Activated naive CD8-positive, alpha-beta T cell treated with anti-CD3 and anti-CD28 coated beads, Interleukin-2, amount 50 U/mL, for 24 hours (primary cell): Measurements from ENCODE around the gene SLC12A3.
"Not testable (repeated sequence)": the region's sequence is repeated elsewhere in the genome, so short reads cannot be mapped to it uniquely, and the experiment has no call there.

Experiments used
- ATAC-seq: fragments of 150-1000 bp; cut with Tn5 transposase; one replicate; pipeline ENCODE4 v1.10.0; 2021
- DNase-seq: peaks from one replicate; pipeline ENCODE4 v3.0.0; 2021
- H3K27ac Mint-ChIP-seq: one replicate; pipeline ENCODE4 v1.8.0; 2021; ENCODE audit warnings: mild to moderate bottlenecking, mixed read lengths
- H3K27me3 Mint-ChIP-seq: one replicate; pipeline ENCODE4 v1.8.0; 2021; ENCODE audit warnings: mixed read lengths
- H3K36me3 Mint-ChIP-seq: one replicate; pipeline ENCODE4 v1.8.0; 2021; ENCODE audit warnings: low read depth, mixed read lengths
- H3K4me1 Mint-ChIP-seq: one replicate; pipeline ENCODE4 v1.8.0; 2021; ENCODE audit warnings: mixed read lengths
- H3K4me3 Mint-ChIP-seq: one replicate; pipeline ENCODE4 v1.8.0; 2021; ENCODE audit warnings: mild to moderate bottlenecking, moderate library complexity, mixed read lengths
- H3K9me3 Mint-ChIP-seq: one replicate; pipeline ENCODE4 v1.8.0; 2021; ENCODE audit warnings: mixed read lengths

SLC12A3 gene

DNA sequence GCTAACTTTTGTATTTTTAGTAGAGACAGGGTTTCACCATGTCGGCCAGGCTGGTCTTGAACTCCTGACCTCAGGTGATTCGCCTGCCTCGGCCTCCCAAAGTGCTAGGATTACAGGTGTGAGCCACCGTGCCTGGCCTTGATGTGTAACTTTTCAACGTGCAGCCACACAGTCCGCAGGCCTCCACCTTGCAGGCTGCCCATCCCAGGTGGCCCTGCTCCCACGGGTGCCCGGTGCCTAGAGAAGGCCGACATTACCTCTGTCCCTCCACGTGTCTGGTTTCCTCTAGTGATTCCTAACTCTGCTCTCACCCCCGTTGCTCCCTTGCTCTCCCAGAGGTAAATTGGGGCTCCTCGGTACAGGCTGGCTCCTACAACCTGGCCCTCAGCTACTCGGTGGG is 19.9 kb downstream of the SLC12A3 start:
- not testable (repeated sequence) for ATAC-seq, H3K36me3 Mint-ChIP-seq, H3K27me3 Mint-ChIP-seq, H3K9me3 Mint-ChIP-seq, H3K4me3 Mint-ChIP-seq, DNase-seq, H3K27ac Mint-ChIP-seq, H3K4me1 Mint-ChIP-seq

DNA sequence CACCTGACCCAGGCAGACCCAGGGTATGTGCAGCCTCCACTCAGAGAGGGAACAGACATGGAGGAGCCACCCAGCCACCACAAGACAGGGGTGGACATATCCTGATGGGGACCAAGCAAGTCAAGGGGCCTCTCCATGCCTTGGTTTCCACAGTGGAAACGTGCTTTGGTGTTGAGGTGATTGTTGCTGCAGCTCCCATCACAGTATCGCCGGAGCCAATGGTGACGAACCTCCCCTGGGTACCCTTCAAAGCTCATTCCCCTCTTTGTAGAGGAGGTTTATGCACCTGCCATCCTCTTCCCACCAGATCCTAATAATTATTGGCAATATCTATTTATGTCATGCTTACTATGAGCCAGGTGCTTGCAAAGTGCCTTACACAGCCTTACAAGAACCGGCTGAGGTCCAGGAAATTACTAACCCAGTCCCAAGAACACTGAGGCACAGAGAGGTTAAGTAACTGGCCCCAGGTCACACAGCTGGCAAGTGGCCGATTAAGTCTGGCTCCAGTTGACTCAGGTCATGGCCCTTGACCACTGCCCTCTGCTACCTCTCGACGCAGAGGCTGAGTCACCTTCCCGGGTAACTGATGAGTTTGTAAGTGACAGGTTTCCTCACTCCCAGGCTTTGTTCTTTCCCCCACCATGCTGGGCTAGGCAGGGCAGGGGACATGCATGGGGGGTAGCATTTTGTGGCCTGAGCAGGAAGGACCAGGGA is 20.6 kb downstream of the SLC12A3 start:
- Mint-ChIP-seq H3K9me3 (no peaks in the 10 kb centered on the region), H3K4me3 (no peak overlapping the region), H3K27me3 (no peaks in the 10 kb centered on the region), H3K27ac (no peak overlapping the region), H3K36me3 (no peaks in the 10 kb centered on the region), H3K4me1 (peaks cover 1% of the 10 kb centered on the region)
- no peak for DNase-seq
- ATAC-seq: no peak

- H3K4me1 Mint-ChIP-seq: peaks cover 1% of the 10 kb centered on the region
- ATAC-seq (no peak), DNase-seq (no peak)
- no peaks in the 10 kb centered on the region for H3K27me3 Mint-ChIP-seq
- no peaks in the 10 kb centered on the region for H3K9me3 Mint-ChIP-seq
- H3K27ac Mint-ChIP-seq: no peak overlapping the region
- no peaks in the 10 kb centered on the region for H3K36me3 Mint-ChIP-seq
- H3K4me3 Mint-ChIP-seq: no peak overlapping the region
These were observed 21.3 kb downstream of the SLC12A3 start for GRCh38 chr16:56886296-56886695.

GRCh38 chr16:56886826-56887225 is 21.8 kb downstream of the SLC12A3 start:
- Mint-ChIP-seq H3K9me3 (no peaks in the 10 kb centered on the region), H3K27ac (no peak overlapping the region), H3K36me3 (no peaks in the 10 kb centered on the region), H3K27me3 (no peaks in the 10 kb centered on the region), H3K4me1 (peaks cover 1% of the 10 kb centered on the region), H3K4me3 (no peak overlapping the region)
- no peak for DNase-seq
- ATAC-seq: no peak

DNA sequence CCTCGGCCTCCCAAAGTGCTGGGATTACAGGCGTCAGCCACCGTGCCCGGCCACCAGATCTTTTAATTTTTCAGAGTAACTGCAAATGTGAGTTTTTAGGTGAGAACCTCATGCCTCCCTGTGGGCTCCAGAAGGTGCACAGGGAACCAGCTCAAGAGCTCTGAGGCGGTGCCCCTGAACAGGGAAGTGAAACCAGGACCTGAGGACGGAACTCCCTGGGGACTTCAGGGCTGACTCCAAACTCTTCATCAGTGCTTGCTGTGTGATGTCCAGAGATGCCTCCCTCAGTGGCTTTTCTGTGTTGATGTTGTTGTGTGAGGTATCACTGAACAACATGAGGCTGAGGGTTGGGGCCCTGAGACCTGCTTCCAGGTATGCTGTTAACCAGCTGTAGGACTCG is 23.8 kb downstream of the SLC12A3 start:
- Mint-ChIP-seq H3K27ac (no peak overlapping the region), H3K9me3 (no peaks in the 10 kb centered on the region), H3K36me3 (no peaks in the 10 kb centered on the region), H3K4me3 (no peak overlapping the region), H3K4me1 (peaks cover 1% of the 10 kb centered on the region), H3K27me3 (no peaks in the 10 kb centered on the region)
- ATAC-seq (no peak), DNase-seq (no peak)

DNA sequence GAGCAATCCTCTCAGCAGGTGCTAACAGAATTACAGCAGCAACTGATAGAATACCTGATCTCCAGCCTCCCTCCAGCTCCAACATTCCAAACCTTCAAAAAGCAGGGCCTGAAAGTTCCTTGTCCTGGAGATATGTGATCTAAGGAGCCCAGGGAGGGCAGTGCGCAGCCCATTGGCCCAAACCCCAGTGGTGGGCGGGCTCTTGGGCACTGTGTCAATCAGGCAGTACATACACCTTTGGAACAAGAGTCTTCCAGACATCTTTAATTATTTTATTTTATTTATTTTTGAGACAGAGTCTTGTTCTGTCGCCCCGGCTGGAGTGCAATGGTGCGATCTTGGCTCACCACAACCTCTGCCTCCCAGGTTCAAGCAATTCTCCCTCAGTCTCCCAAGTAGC is 24.2 kb downstream of the SLC12A3 start:
- Mint-ChIP-seq H3K27me3 (no peaks in the 10 kb centered on the region), H3K4me3 (no peak overlapping the region), H3K27ac (no peak overlapping the region), H3K9me3 (no peaks in the 10 kb centered on the region), H3K4me1 (peaks cover 1% of the 10 kb centered on the region), H3K36me3 (no peaks in the 10 kb centered on the region)
- no peak for DNase-seq
- no peak for ATAC-seq

DNA sequence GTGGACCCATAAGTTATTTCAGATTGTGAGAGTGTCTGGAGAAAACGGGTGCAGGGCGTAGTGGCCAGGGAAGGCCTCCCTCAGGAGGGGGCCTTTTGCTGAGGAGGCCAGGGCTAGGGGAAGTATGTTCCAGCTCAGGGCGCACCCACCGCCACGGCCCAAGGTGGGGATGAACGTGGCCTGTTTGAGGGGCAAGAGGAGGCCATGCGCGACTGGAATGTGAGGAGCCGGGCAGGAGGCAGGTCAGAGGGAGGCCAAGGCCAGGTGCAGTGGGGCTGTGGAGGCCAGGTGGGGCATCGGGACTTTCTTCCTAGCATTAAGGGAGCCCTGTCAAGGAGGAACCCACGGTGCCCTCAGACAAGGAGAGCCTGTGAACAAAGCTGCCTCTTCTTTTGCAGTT is 26.7 kb downstream of the SLC12A3 start:
- no peak overlapping the region for H3K4me3 Mint-ChIP-seq
- no peak overlapping the region for H3K27ac Mint-ChIP-seq
- ATAC-seq (no peak), DNase-seq (no peak)
- H3K4me1 Mint-ChIP-seq: peaks cover 1% of the 10 kb centered on the region
- no peaks in the 10 kb centered on the region for H3K36me3 Mint-ChIP-seq
- no peaks in the 10 kb centered on the region for H3K27me3 Mint-ChIP-seq
- no peaks in the 10 kb centered on the region for H3K9me3 Mint-ChIP-seq

DNA sequence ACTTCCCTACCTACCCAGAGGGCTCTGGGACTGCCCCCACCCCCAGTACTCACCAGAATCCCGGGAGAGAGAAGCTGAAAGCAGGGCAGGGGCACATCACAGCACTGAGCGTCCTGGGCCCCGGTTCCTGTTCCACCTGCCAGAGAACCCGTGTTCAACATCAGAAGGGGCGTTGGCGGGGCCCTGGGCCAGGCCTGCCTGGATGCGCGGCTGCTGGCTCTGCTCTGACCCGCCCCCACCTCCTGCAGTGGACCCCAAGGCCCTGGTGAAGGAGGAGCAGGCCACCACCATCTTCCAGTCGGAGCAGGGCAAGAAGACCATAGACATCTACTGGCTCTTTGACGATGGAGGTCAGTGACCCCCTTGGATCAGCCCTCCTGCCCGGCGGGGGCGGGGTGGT is 27.7 kb downstream of the SLC12A3 start:
- no peaks in the 10 kb centered on the region for H3K9me3 Mint-ChIP-seq
- DNase-seq (no peak), ATAC-seq (no peak)
- no peak overlapping the region for H3K27ac Mint-ChIP-seq
- no peaks in the 10 kb centered on the region for H3K36me3 Mint-ChIP-seq
- H3K4me3 Mint-ChIP-seq: no peak overlapping the region
- no peaks in the 10 kb centered on the region for H3K27me3 Mint-ChIP-seq
- peaks cover 3% of the 10 kb centered on the region for H3K4me1 Mint-ChIP-seq

DNA sequence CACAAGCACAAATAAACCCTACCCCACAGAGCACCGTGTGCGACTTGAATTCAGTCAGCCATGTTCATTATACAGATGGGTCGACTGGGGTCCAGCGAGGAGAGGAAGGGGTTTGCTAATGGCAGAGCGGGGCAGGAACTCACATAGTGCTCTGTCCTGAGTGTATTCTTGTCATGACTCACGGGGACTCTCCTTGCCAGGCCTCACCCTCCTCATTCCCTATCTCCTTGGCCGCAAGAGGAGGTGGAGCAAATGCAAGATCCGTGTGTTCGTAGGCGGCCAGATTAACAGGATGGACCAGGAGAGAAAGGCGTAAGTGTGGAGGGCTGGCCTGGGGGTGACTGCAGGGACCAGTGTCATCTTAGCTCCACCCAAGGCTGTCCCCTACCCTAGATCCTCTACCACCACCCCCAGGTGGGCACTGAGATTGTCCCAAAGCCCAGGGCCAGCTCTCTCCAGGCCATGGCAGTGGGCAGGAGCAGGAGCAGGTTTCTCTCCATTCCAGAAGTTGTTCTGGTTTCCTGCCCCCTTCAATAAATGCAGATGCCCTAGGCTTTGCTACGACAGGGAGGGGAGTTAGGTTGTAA is 29.4 kb downstream of the SLC12A3 start:
- DNase-seq (no peak), ATAC-seq (no peak)
- Mint-ChIP-seq H3K4me3 (no peak overlapping the region), H3K9me3 (no peaks in the 10 kb centered on the region), H3K36me3 (no peaks in the 10 kb centered on the region), H3K4me1 (peaks cover 16% of the 10 kb centered on the region), H3K27ac (no peak overlapping the region), H3K27me3 (no peaks in the 10 kb centered on the region)

DNA sequence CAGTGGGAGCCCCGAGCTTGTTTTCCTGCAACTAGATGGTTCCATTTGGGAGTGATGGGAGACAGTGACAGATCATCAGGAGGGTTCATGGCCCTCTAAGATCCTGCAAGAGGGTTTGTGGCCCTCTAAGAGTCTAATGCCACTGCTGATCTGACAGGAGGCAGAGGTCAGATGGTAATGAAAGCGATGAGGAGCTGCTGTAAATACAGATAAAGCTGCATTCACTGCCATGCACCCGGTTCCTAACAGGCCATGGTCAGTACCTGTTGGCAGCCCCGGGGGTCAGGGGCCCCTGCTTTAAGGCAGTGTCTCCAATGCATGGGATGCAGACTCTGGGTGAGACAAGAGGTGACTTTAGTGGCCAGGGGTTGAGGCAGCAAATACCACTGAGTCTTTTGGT is 30.8 kb downstream of the SLC12A3 start:
- Mint-ChIP-seq H3K27ac (no peak overlapping the region), H3K9me3 (no peaks in the 10 kb centered on the region), H3K4me1 (peaks cover 26% of the 10 kb centered on the region), H3K4me3 (no peak overlapping the region), H3K36me3 (no peaks in the 10 kb centered on the region), H3K27me3 (peaks cover 1% of the 10 kb centered on the region)
- ATAC-seq (no peak), DNase-seq (no peak)

GRCh38 chr16:56896244-56896643 is 31.2 kb downstream of the SLC12A3 start:
- Mint-ChIP-seq H3K27me3 (peaks cover 5% of the 10 kb centered on the region), H3K27ac (no peak overlapping the region), H3K36me3 (no peaks in the 10 kb centered on the region), H3K4me3 (no peak overlapping the region), H3K9me3 (no peaks in the 10 kb centered on the region), H3K4me1 (peaks cover 30% of the 10 kb centered on the region)
- no peak for DNase-seq
- no peak for ATAC-seq

- H3K27ac Mint-ChIP-seq: peak overlapping the region; percentile 12
These were observed 32.2 kb downstream of the SLC12A3 start for GRCh38 chr16:56897026-56897799.

DNA sequence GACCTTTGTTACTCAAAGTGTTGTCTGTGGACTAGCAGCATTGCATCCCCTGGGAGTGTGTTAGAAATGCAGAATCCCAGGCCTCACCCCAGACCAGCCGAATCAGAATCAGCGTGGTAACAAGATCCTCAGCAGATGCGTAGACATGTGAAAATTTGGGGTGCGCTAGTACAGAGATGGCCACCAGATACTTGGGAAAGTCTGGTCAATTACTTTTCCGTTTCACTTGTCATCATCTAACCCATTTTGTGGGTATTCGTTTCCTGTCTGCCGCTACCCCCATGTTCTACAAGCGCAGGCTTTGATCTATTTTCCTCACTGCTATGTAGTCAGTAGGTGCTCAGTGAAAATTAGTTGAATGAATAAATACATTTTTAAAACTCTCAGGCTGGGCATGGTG is 33.8 kb downstream of the SLC12A3 start:
- peaks cover 10% of the 10 kb centered on the region for H3K27me3 Mint-ChIP-seq
- DNase-seq (no peak), ATAC-seq (peak; percentile 80)
- no peak overlapping the region for H3K4me3 Mint-ChIP-seq
- H3K36me3 Mint-ChIP-seq: no peaks in the 10 kb centered on the region
- H3K27ac Mint-ChIP-seq: peak overlapping the region; percentile 47
- H3K4me1 Mint-ChIP-seq: peaks cover 30% of the 10 kb centered on the region
- H3K9me3 Mint-ChIP-seq: no peaks in the 10 kb centered on the region

More at GRCh38 chr16:56897026-56897799, 32.2 kb downstream of the SLC12A3 start:
- Mint-ChIP-seq H3K4me3 (no peak overlapping the region), H3K27me3 (peaks cover 10% of the 10 kb centered on the region), H3K9me3 (no peaks in the 10 kb centered on the region), H3K4me1 (peaks cover 30% of the 10 kb centered on the region), H3K36me3 (no peaks in the 10 kb centered on the region)
- ATAC-seq: no peak
- DNase-seq: no peak

DNA sequence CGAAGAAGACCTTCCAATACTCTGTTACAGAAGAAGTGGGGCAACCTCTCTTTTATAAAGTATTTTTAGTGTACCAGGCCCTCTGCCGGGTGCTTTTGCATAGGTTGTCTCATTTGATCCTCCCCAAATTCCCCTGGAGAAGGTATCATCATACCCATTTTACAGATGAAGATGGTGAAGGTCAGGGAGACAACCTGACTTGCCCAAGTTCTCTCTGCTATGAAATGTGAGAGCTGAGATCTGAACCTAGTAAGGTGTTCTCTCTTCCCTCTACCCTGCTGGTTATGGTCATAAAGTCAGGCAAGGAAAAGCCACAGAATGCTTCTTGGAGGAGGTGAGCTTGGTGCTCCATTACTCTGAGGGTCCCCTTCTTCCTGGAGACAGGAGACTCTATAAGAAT is 38.9 kb downstream of the SLC12A3 start:
- no peak overlapping the region for H3K27ac Mint-ChIP-seq
- H3K4me3 Mint-ChIP-seq: no peak overlapping the region
- ATAC-seq (no peak), DNase-seq (no peak)
- peaks cover 19% of the 10 kb centered on the region for H3K4me1 Mint-ChIP-seq
- no peaks in the 10 kb centered on the region for H3K9me3 Mint-ChIP-seq
- H3K36me3 Mint-ChIP-seq: no peaks in the 10 kb centered on the region
- H3K27me3 Mint-ChIP-seq: peaks cover 10% of the 10 kb centered on the region

DNA sequence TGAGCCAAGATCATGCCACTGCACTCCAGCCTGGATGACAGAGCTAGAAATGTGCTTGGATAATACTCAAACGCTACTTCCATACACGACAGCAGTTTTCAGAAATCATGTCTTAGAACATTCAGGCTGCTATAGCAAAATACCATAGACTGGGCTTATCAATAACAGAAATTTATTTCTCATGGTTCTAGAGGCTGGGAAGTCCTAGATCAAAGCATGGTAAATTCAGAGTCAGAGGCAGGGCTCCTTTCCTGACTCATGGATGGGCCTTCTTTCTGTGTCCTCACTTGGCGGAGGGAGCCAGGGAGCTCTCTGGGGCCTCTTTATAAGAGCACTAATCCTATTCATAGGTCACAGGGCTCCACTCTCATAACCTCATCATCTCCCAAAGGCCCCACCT is 42.4 kb downstream of the SLC12A3 start:
- ATAC-seq (no peak), DNase-seq (no peak)
- no peaks in the 10 kb centered on the region for H3K27me3 Mint-ChIP-seq
- peaks cover 24% of the 10 kb centered on the region for H3K4me1 Mint-ChIP-seq
- no peaks in the 10 kb centered on the region for H3K9me3 Mint-ChIP-seq
- H3K36me3 Mint-ChIP-seq: no peaks in the 10 kb centered on the region
- H3K4me3 Mint-ChIP-seq: no peak overlapping the region
- H3K27ac Mint-ChIP-seq: no peak overlapping the region
